ENCODE results near the gene NCBP2L.

GRCh38 chrX:107731831-107732502, 45.6 kb upstream of the NCBP2L start:
- TF ChIP-seq, protein P1, sequence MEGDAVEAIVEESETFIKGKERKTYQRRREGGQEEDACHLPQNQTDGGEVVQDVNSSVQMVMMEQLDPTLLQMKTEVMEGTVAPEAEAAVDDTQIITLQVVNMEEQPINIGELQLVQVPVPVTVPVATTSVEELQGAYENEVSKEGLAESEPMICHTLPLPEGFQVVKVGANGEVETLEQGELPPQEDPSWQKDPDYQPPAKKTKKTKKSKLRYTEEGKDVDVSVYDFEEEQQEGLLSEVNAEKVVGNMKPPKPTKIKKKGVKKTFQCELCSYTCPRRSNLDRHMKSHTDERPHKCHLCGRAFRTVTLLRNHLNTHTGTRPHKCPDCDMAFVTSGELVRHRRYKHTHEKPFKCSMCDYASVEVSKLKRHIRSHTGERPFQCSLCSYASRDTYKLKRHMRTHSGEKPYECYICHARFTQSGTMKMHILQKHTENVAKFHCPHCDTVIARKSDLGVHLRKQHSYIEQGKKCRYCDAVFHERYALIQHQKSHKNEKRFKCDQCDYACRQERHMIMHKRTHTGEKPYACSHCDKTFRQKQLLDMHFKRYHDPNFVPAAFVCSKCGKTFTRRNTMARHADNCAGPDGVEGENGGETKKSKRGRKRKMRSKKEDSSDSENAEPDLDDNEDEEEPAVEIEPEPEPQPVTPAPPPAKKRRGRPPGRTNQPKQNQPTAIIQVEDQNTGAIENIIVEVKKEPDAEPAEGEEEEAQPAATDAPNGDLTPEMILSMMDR (IDR thresholded peaks at IDR 0.05): no peak
- TF ChIP-seq ZFX (IDR thresholded peaks at IDR 0.05; ENCODE audit: borderline replicate concordance): no peak

Data from 22Rv1 (cell line).